Measurements from ENCODE around the gene HSPG2. TPM values are rescaled to one million over a fixed set of nuclear protein-coding genes. Genes with fewer than 3 reads are reported as not detected.

The HSPG2 gene
- total and polyA plus RNA-seq, 12 donors = 38.7 to 558 (median 273) TPM

DNA sequence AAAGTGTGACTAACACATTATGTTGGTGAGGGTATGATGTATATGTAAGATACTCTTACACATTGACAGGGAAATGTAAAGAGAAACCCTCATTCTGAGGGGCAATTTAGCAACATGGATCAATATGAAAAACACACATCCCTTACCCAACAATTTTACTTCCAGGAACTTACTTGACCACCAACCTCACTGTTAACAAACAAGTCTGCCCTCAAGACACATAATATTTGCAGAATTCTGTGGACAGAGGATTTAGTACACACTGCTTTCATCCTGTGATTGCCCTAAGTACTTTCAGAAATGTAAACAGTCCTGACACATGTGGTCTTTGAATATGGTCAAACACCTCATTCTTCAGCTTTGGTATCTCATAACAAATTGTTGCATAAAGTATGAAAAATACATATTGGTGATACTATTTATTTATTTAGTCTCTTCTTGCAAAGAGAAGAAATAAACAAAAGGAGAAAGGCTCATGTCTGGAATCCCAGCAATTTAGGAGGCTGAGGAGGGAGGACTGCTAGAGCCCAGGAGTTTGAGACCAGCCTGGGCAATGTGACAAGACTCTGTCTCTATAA lies 161.0 kb downstream of the HSPG2 start:
- Histone ChIP-seq H3K27ac (peak overlapping the region in 1 of 5 donors; percentile 32), H3K4me3 (no peak overlapping the region), H3K36me3 (replicated peaks in 1 of 2) (no peaks in the 10 kb centered on the region), H3K9me3 (replicated peaks in 1 of 3) (no peaks in the 10 kb centered on the region), H3K4me1 (replicated peaks in 1 of 2) (peaks cover 9 to 42% of the 10 kb centered on the region in 2 donors), H3K27me3 (no peaks in the 10 kb centered on the region)
- intact Hi-C loops (cut with DNase I) = no loop called here
- no peak for DNase-seq
- TF ChIP-seq POLR2A (IDR thresholded peaks at IDR 0.05) (no peak), CTCF (IDR thresholded peaks at IDR 0.05) (no peak)

DNA sequence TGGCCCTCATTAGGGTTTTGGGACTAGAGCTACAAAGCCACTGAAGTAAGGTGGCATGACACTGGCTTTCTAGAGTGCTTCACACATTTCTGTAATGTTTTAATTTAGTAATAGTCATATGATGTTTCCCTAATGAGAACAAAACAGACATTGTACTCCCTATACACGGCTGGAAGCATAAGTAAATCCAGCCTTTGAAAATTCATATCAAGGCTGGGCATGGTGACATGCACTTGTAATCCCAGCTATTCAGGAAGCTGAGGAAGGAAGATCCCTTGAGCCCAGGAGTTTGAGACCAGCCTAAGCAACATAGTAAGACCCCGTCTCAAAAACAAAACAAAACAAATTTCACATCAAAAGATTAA lies 161.6 kb downstream of the HSPG2 start:
- TF ChIP-seq POLR2A (IDR thresholded peaks at IDR 0.05) = no peak
- 54 to 63% (median 58%) methylated on average over 2 of the region's 2 CpGs for WGBS, 4 donors
- no peak for DNase-seq
- peaks cover 6 to 37% of the 10 kb centered on the region in 2 donors for H3K4me1 ChIP-seq (replicated peaks in 1 of 2)
- H3K27me3 ChIP-seq = no peaks in the 10 kb centered on the region
- no peaks in the 10 kb centered on the region for H3K9me3 ChIP-seq (replicated peaks in 1 of 3)
- no peaks in the 10 kb centered on the region for H3K36me3 ChIP-seq (replicated peaks in 1 of 2)
- peak overlapping the region in 2 of 5 donors; percentile 1 to 32 for H3K27ac ChIP-seq
- intact Hi-C loops (cut with DNase I) = no loop called here
- no peak overlapping the region for H3K4me3 ChIP-seq

DNA sequence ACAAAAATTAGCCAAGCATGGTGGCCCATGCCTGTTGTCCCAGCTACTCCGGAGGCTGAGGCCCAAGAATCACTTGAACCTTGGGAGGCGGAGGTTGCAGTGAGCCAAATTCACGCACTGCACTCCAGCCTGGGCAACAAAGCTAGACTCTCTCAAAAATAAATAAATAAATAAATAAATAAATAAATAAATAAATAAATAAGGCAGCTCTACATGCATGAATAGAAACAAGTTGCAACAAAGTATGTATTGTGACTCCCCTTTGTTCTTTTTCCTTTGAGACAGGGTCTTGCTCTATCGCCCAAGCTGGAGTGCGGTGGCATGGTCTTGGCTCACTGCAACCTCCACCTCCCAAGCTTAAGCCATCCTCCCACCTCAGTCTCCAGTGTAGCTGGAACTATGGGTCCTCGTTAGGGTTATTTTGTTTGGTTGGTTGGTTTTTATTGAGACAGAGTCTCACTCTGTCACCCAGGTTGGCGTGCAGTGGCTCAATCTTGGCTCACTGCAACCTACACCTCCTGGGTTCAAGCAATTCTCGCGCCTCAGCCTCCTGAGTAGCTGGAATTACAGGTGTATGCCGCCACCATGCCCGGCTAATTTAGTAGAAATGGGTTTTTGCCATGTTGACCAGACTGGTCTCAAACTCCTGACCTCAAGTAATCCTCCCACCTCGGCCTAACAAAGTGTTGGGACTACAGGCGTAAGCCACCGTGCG lies 162.1 kb downstream of the HSPG2 start:
- WGBS, 4 donors = 93 to 97% (median 95%) methylated on average over 13 to 15 of the region's 15 CpGs
- no peak for DNase-seq
- H3K9me3 ChIP-seq (replicated peaks in 1 of 3) = no peaks in the 10 kb centered on the region
- peak overlapping the region in 2 of 5 donors; percentile 1 to 15 for H3K27ac ChIP-seq
- no peaks in the 10 kb centered on the region for H3K27me3 ChIP-seq
- H3K4me3 ChIP-seq = no peak overlapping the region
- H3K36me3 ChIP-seq (replicated peaks in 1 of 2) = no peaks in the 10 kb centered on the region
- intact Hi-C loops (cut with DNase I) = no loop called here
- TF ChIP-seq CTCF (IDR thresholded peaks at IDR 0.05) (no peak), POLR2A (IDR thresholded peaks at IDR 0.05) (no peak)
- H3K4me1 ChIP-seq (replicated peaks in 1 of 2) = peaks cover under 1 to 33% of the 10 kb centered on the region in 2 donors

GRCh38 chr1:21773585-21773984 lies 163.5 kb downstream of the HSPG2 start:
- no peaks in the 10 kb centered on the region for H3K9me3 ChIP-seq (replicated peaks in 1 of 3)
- peaks cover 0 to 30% of the 10 kb centered on the region in 2 donors for H3K4me1 ChIP-seq (replicated peaks in 1 of 2)
- intact Hi-C loops (cut with DNase I) = no loop called here
- WGBS, 4 donors = 52 to 68% (median 59%) methylated on average over 3 of the region's 3 CpGs
- peak in 1 of 7 donors; percentile 0 for DNase-seq
- no peaks in the 10 kb centered on the region for H3K27me3 ChIP-seq
- H3K27ac ChIP-seq = peak overlapping the region in 1 of 5 donors; percentile 7
- no peak for TF ChIP-seq POLR2A (IDR thresholded peaks at IDR 0.05)
- no peak for TF ChIP-seq CTCF (IDR thresholded peaks at IDR 0.05)
- no peak overlapping the region for H3K4me3 ChIP-seq
- H3K36me3 ChIP-seq (replicated peaks in 1 of 2) = no peaks in the 10 kb centered on the region

Other genes with a start within 250 kb of the HSPG2 start
- gene USP48, start 154.2 kb downstream of the HSPG2 start, total RNA-seq = 100 to 1,000 TPM in 5 of 9 donors, 10 to 100 TPM in 4; 35.9 to 156 (median 109) TPM
- gene USP48, start 154.2 kb downstream of the HSPG2 start, polyA plus RNA-seq = 10 to 100 TPM; 47.5 to 95.8 (median 56.9) TPM
- 1 to 10 TPM in 4 of 9 donors, under 1 TPM in 4, not detected in 1; 0.22 to 1.7 (median 1.0) TPM for gene LDLRAD2, start 125.0 kb downstream of the HSPG2 start, total RNA-seq
- gene LDLRAD2, start 125.0 kb downstream of the HSPG2 start, polyA plus RNA-seq = 1 to 10 TPM in 2 of 3 donors, under 1 TPM in 1; 0.16 to 9.4 (median 5.4) TPM
- gene CELA3B, start 39.7 kb upstream of the HSPG2 start, total RNA-seq = 1 to 10 TPM in 2 of 9 donors, under 1 TPM in 1, not detected in 6; 0.84 to 7.0 (median 6.7) TPM
- gene CELA3B, start 39.7 kb upstream of the HSPG2 start, polyA plus RNA-seq = under 1 TPM in 2 of 3 donors, not detected in 1; 0.80 to 0.84 TPM
- gene CELA3A, start 64.3 kb upstream of the HSPG2 start, total RNA-seq = 1 to 10 TPM in 3 of 9 donors, not detected in 6; 3.1 to 9.4 (median 9.0) TPM
- gene CELA3A, start 64.3 kb upstream of the HSPG2 start, polyA plus RNA-seq = 1 to 10 TPM in 2 of 3 donors, not detected in 1; 1.6 to 2.3 TPM
- gene CDC42, start 115.4 kb upstream of the HSPG2 start, total RNA-seq = 100 to 1,000 TPM; 150 to 351 (median 222) TPM
- gene CDC42, start 115.4 kb upstream of the HSPG2 start, polyA plus RNA-seq = 100 to 1,000 TPM in 1 of 3 donors, 10 to 100 TPM in 2; 69.6 to 279 (median 79.1) TPM
- 10 to 100 TPM in 1 of 9 donors, 1 to 10 TPM in 8; 2.3 to 39.6 (median 5.8) TPM for gene WNT4, start 205.8 kb upstream of the HSPG2 start, total RNA-seq
- 10 to 100 TPM in 1 of 3 donors, 1 to 10 TPM in 2; 5.7 to 13.6 (median 8.1) TPM for gene WNT4, start 205.8 kb upstream of the HSPG2 start, polyA plus RNA-seq